IPS-18c (cell line): ENCODE results near the gene CENPO.
"Not testable (repeated sequence)": the region's sequence is repeated elsewhere in the genome, so short reads cannot be mapped to it uniquely, and the experiment has no call there.

Experiments used
- H3K4me3 ChIP-seq: 2 replicates; pipeline ENCODE4 v1.7.0; 2013; ENCODE audit warnings: low read depth, mild to moderate bottlenecking, low read length, moderate library complexity; ENCODE audit not compliant: insufficient read depth
- H3K9me3 ChIP-seq: one replicate; pipeline ENCODE4 v1.6.1; 2013; ENCODE audit warnings: mild to moderate bottlenecking, low read length, moderate library complexity; ENCODE audit not compliant: control insufficient read depth, insufficient read depth

The CENPO gene

GRCh38 chr2:24831221-24832072 is 38.2 kb downstream of the CENPO start:
- H3K4me3 ChIP-seq, result no peak overlapping the region
- no peaks in the 10 kb centered on the region for H3K9me3 ChIP-seq

- H3K4me3 ChIP-seq, result no peak overlapping the region
- no peaks in the 10 kb centered on the region for H3K9me3 ChIP-seq
Measured at GRCh38 chr2:24832073-24832461, 38.8 kb downstream of the CENPO start.

- Histone ChIP-seq H3K9me3 (no peaks in the 10 kb centered on the region), H3K4me3 (no peak overlapping the region)
Measured at GRCh38 chr2:24832521-24832920, 39.3 kb downstream of the CENPO start.

- no peaks in the 10 kb centered on the region for H3K9me3 ChIP-seq
- H3K4me3 ChIP-seq, result no peak overlapping the region
Measured at GRCh38 chr2:24832931-24833701, 39.9 kb downstream of the CENPO start.

GRCh38 chr2:24833821-24834732 is 40.9 kb downstream of the CENPO start:
- Histone ChIP-seq H3K9me3 (no peaks in the 10 kb centered on the region), H3K4me3 (no peak overlapping the region)

GRCh38 chr2:24834733-24835395 is 41.6 kb downstream of the CENPO start:
- no peak overlapping the region for H3K4me3 ChIP-seq
- H3K9me3 ChIP-seq, result no peaks in the 10 kb centered on the region

GRCh38 chr2:24835411-24835810 is 42.2 kb downstream of the CENPO start:
- H3K9me3 ChIP-seq, H3K4me3 ChIP-seq: not testable (repeated sequence)

- Histone ChIP-seq H3K9me3 (no peaks in the 10 kb centered on the region), H3K4me3 (no peak overlapping the region)
Measured at GRCh38 chr2:24836206-24836605, 43.0 kb downstream of the CENPO start.

- no peak overlapping the region for H3K4me3 ChIP-seq
- no peaks in the 10 kb centered on the region for H3K9me3 ChIP-seq
Measured at GRCh38 chr2:24836706-24837105, 43.5 kb downstream of the CENPO start.

GRCh38 chr2:24837996-24838513 is 44.8 kb downstream of the CENPO start:
- H3K4me3 ChIP-seq, result no peak overlapping the region
- H3K9me3 ChIP-seq, result no peaks in the 10 kb centered on the region

GRCh38 chr2:24838541-24838940 is 45.3 kb downstream of the CENPO start:
- Histone ChIP-seq H3K9me3 (no peaks in the 10 kb centered on the region), H3K4me3 (no peak overlapping the region)

- no peak overlapping the region for H3K4me3 ChIP-seq
Measured at GRCh38 chr2:24839729-24840128, 46.5 kb downstream of the CENPO start.

GRCh38 chr2:24840164-24840869 is 47.1 kb downstream of the CENPO start:
- Histone ChIP-seq H3K9me3 (no peaks in the 10 kb centered on the region), H3K4me3 (no peak overlapping the region)

More at GRCh38 chr2:24839729-24840128, 46.5 kb downstream of the CENPO start:
- no peaks in the 10 kb centered on the region for H3K9me3 ChIP-seq

GRCh38 chr2:24840962-24841945 is 48.0 kb downstream of the CENPO start:
- Histone ChIP-seq H3K4me3 (no peak overlapping the region), H3K9me3 (peaks cover 5% of the 10 kb centered on the region)
